HG03575 (cell line): ENCODE measurements around the gene RAD9A.
"Not testable (repeated sequence)": the region's sequence is repeated elsewhere in the genome, so short reads cannot be mapped to it uniquely, and the experiment has no call there.

Experiments
- ATAC-seq: cut with Tn5 transposase; IDR thresholded peaks from one replicate; pipeline ENCODE4 v1.9.1; 2021; ENCODE audit not compliant: unreplicated experiment, insufficient number of reproducible peaks, low FRiP score; ENCODE audit errors: extremely low read depth

RAD9A gene

GRCh38 chr11:67418476-67419281 is 26.9 kb downstream of the RAD9A start:
- ATAC-seq, result no peak

DNA sequence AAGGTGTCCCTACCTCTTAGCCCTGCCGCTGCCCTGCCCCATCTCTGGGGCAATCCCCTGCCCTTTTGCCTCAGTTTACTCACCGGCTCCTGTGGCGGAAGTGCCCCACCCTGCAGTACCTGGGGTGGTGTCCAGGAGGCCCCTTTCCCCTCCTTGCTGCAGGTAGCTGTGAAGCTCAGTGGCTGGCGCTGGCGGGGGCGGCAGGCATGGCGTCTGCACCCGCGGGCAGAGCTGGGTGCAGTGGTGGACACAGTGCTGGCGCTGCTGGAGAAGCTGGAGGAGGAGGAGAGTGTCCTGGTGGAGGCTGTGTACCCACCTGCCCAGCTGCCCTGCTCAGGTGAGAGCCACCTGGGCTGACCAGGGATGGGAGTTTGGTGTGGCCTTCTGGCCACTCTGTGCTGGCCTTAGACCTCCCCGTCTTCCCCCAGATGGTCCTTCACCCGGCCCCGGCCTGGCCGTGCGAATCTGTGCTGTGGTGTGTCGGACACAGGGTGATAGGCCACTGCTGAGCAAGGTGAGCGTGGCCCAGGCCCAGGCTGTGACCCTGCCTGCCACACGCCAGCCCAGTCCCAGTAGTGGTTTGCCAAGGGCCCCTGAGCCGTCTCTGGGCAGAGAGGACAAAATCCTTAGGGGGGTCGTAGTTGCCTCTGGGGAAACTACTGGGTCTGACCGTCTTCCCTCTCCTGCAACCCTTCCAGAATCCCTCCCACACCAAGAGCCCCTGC is 27.7 kb downstream of the RAD9A start:
- ATAC-seq, result no peak

DNA sequence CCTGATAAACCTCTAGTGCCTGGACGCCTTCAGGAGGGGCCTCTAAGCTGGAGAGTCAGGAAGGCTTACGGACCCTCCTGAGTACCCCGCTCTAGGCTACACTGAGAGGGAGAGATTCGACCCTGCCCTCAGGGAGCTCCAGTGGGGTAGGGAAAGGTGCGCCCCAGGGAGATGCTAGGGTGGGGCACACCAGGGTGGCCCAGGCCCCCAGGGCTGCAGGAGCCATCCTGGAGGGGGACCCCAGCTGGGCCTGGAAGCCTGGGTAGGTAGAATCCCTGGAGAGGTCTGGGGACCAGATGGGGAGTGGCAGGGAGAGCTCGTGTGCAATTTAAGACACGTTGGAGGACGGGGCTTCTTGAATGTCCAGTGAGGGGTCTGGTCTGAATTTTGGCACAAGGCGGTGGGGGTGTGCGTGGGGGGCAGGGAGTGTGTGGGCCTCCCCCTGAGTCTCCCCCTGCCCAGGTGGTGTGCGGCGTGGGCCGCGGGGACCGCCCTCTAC is 28.4 kb downstream of the RAD9A start:
- no peak for ATAC-seq

DNA sequence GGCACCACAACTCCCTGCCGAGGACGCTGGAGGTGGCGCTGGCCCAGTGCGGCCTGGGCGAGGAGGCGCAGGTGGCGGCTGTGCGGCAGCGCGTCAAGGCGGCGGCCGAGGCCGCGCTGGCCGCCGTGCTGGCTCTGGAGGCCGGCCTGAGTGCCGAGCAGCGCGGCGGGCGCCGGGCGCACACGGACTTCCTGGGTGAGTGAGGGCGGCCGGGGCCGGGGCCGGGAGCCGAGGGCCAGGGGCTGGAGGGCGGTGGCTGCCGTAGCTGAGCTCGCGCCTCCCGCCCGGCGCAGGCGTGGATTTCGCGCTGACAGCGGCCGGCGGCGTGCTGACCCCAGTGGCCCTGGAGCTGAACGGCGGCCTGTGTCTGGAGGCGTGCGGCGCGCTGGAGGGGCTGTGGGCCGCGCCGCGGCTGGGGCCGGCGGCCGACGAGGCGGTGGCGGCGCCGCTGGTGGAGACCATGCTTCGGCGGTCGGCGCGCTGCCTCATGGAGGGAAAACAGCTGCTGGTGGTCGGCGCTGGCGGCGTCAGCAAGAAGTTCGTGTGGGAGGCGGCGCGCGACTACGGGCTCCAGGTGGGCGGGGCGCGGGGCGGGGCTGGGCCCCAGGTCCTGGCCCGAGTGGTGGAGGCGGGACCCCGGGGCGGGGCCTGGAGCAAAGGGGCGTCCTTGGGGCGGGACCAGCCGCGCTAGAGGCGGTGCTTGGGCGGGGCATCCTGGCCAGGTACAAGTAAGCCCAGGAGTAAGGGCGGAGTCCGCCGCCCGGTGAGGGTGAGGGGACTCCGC is 29.1 kb downstream of the RAD9A start:
- ATAC-seq, result no peak

GRCh38 chr11:67421430-67422031 is 29.7 kb downstream of the RAD9A start:
- ATAC-seq, result no peak

DNA sequence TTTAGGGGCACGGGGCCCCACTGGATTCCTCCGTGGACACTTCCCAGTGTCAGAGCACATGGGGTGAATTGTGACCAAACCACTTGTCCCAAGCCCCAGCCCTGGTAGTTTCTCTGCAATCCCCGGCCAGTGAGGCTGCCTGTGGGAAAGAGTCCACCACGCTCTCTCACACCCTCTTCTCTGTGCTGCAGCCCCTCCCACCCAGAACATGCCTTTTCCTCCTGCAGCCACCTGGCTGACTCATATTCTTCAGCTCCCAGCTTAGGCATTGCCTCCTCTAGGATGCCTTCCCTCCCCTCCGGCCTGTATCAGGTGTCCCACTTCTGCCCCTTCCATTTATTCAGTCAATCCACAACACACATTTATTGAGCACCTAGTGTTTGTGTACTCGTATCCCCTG is 31.1 kb downstream of the RAD9A start:
- ATAC-seq, result no peak

DNA sequence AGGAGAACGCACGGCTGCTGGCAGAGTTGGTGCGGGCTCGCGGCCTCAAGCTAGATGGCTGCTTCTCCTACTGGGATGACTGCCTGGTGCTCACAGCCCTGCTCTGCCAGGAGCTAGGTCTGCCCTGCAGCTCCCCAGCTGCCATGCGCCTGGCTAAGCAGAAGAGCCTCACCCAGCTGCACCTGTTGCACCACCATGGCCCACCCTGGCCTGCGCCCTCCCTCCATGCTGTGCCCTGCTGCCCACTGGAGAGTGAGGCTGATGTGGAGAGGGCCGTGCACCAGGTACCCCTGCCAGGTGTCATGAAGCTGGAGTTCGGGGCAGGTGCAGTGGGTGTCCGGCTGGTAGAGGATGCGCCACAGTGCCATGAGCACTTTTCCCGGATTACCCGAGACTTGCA is 31.7 kb downstream of the RAD9A start:
- no peak for ATAC-seq

- ATAC-seq, result no peak
These were observed 32.3 kb downstream of the RAD9A start for GRCh38 chr11:67423891-67424613.

- not testable (repeated sequence) for ATAC-seq
These were observed 35.6 kb downstream of the RAD9A start for GRCh38 chr11:67427364-67427859.

- no peak for ATAC-seq
These were observed 36.5 kb downstream of the RAD9A start, which contains the start of gene RPS6KB2 for GRCh38 chr11:67428052-67429001. TSS of gene RPS6KB2 (plus strand) at chr11:67428494. CDS start at chr11:67428546, 52 bp downstream.

DNA sequence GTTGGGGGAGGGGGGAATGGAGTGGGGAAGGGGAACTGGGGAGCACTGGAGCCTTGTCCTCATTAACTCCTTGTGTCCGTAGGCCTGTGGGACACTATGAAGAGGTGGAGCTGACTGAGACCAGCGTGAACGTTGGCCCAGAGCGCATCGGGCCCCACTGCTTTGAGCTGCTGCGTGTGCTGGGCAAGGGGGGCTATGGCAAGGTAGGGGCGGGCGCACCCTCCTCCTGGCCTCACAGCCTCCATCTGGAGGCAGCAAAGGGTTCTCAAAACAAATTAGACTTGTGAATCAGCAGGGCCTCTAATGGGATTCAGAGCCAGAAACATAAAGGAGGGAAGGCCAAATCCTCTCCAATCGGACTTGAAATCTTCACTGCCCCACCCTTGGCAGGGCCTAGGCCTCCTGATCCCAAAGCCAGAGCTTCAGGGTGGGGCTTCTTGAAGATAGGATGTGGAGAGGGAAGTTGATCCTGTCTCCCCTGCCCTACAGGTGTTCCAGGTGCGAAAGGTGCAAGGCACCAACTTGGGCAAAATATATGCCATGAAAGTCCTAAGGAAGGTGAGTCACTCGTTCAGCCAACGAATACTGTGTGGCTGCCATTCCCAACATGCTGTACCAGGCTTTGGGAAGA is 37.4 kb downstream of the RAD9A start:
- ATAC-seq, result no peak

DNA sequence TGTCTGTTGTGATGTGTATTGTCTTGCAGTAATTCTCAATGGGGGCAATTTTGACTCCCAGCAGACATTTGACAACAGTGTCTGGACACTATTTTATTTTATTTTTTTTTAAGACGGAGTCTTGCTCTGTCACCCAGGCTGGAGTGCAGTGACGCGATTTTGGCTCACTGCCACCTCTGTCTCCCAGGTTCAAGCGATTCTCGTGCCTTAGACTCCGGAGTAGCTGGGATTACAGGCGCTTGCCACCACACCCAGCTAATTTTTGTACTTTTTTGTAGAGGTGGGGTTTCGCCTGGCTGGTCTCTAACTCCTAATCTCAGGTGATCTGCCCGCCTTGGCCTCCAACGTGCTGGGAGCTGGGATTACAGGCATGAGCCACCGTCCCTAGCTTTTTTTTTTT is 37.9 kb downstream of the RAD9A start:
- ATAC-seq, result no peak

GRCh38 chr11:67431346-67432249 is 39.8 kb downstream of the RAD9A start:
- ATAC-seq, result no peak

DNA sequence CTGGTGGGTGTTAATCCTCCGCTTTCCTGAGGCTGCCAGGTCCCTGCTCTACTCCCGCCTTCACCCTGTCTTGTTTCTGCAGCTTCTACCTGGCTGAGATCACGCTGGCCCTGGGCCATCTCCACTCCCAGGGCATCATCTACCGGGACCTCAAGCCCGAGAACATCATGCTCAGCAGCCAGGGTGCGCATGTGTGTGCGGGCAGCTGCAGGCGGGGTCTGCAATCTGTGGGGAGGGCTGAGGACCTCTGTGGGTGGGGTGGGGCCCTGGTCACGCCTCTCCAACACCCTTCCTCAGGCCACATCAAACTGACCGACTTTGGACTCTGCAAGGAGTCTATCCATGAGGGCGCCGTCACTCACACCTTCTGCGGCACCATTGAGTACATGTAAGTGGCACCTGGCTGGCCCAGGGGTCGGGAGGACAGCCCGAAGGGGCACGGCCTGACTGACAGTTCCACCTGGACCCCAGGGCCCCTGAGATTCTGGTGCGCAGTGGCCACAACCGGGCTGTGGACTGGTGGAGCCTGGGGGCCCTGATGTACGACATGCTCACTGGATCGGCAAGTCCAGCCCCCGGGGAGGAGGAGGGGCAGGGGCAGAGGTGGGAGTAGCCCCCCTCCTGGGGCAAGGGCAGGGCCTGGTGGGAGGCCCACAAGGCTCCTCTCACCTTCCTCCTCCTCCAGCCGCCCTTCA is 41.0 kb downstream of the RAD9A start:
- ATAC-seq, result no peak
